Left ventricle myocardium inferior (tissue), 1 donor: ENCODE data around the gene CCDC152. TPM values are rescaled to one million over a fixed set of nuclear protein-coding genes. Genes with fewer than 3 reads are reported as not detected.
"Not testable (repeated sequence)": the region's sequence is repeated elsewhere in the genome, so short reads cannot be mapped to it uniquely, and the experiment has no call there.

Experiments used
- DNase-seq: peaks from one replicate; pipeline ENCODE4 v3.0.0-alpha.2; 2020
- H3K27ac ChIP-seq: fragments of 200-600 bp; replicated peaks from 2 replicates; pipeline ENCODE4 v1.8.0; 2021
- H3K27me3 ChIP-seq: fragments of 200-600 bp; 2 replicates; pipeline ENCODE4 v1.8.0; 2021; ENCODE audit warnings: low read depth
- H3K36me3 ChIP-seq: fragments of 200-600 bp; 2 replicates; pipeline ENCODE4 v1.8.0; 2021
- H3K4me1 ChIP-seq: fragments of 200-600 bp; 2 replicates; pipeline ENCODE4 v1.8.0; 2021
- H3K4me3 ChIP-seq: fragments of 200-600 bp; 2 replicates; pipeline ENCODE4 v1.8.0; 2021; ENCODE audit warnings: mild to moderate bottlenecking, moderate library complexity
- H3K9me3 ChIP-seq: fragments of 200-600 bp; replicated peaks from 2 replicates; pipeline ENCODE4 v1.8.0; 2021
- CTCF ChIP-seq: fragments of 200-600 bp; IDR thresholded peaks from 2 replicates; pipeline ENCODE4 v1.8.0; 2021; ENCODE audit warnings: antibody characterized with exemption, mild to moderate bottlenecking, borderline replicate concordance
- intact Hi-C: fragments of 100-400 bp; cut with micrococcal nuclease; formaldehyde crosslinking; loops from one replicate; pipeline ENCODE4 v1.11.0; 2022
- total RNA-seq: library from RNA; stranded (reverse); fragmentation: NEBNext Ultra II Directional; extraction: Animal tissue kit (Norgen Biotek cat#: 25700); gene quantifications from one replicate; pipeline ENCODE4 v1.2.1, GENCODE V29; 2021
- donor health status: DM: no; HTN: yes; CAD: no; lungs with severe emphysema.

The CCDC152 gene
- total RNA-seq, 1 donor from 2014 or later: 0.80 TPM

GRCh38 chr5:42808888-42809611, 52.4 kb downstream of the CCDC152 start:
- TF ChIP-seq CTCF: no peak
- H3K27ac ChIP-seq: peak overlapping the region; percentile 95
- DNase-seq: no peak
- peaks cover 65% of the 10 kb centered on the region for H3K4me1 ChIP-seq
- no peaks in the 10 kb centered on the region for H3K9me3 ChIP-seq
- H3K27me3 ChIP-seq: no peaks in the 10 kb centered on the region
- intact Hi-C loops: loop anchor here (5.0 kb wide), 1 partner anchor 73 kb away; no protein-coding TSS in a partner anchor
- H3K4me3 ChIP-seq: peak overlapping the region; percentile 70
- peaks cover 39% of the 10 kb centered on the region for H3K36me3 ChIP-seq

- peak overlapping the region; percentile 95 for H3K27ac ChIP-seq
- intact Hi-C loops: no loop called here
- H3K4me3 ChIP-seq: peak overlapping the region; percentile 70
- H3K27me3 ChIP-seq: no peaks in the 10 kb centered on the region
- peaks cover 19% of the 10 kb centered on the region for H3K36me3 ChIP-seq
- peaks cover 60% of the 10 kb centered on the region for H3K4me1 ChIP-seq
- no peak for DNase-seq
- no peak for TF ChIP-seq CTCF
- no peaks in the 10 kb centered on the region for H3K9me3 ChIP-seq
These were observed 54.4 kb downstream of the CCDC152 start for GRCh38 chr5:42810834-42811590.

- no peak for DNase-seq
- H3K4me1 ChIP-seq: peaks cover 52% of the 10 kb centered on the region
- intact Hi-C loops: no loop called here
- no peak for TF ChIP-seq CTCF
- H3K4me3 ChIP-seq: peak within 1 kb of the TSS; percentile 70
- H3K9me3 ChIP-seq: no peaks in the 10 kb centered on the region
- H3K36me3 ChIP-seq: peaks cover 11% of the 10 kb centered on the region
- no peaks in the 10 kb centered on the region for H3K27me3 ChIP-seq
- peak within 1 kb of the TSS; percentile 95 for H3K27ac ChIP-seq
These were observed 55.2 kb downstream of the CCDC152 start, which contains the start of gene SELENOP for GRCh38 chr5:42811591-42812446. SELENOP (minus strand) TSS chr5:42811892; CDS start chr5:42808353, 3,539 bp downstream.

- Histone ChIP-seq H3K4me1 (peaks cover 44% of the 10 kb centered on the region), H3K27me3 (no peaks in the 10 kb centered on the region), H3K36me3 (peaks cover 3% of the 10 kb centered on the region), H3K27ac (peak overlapping the region; percentile 95), H3K4me3 (peak overlapping the region; percentile 70), H3K9me3 (no peaks in the 10 kb centered on the region)
- intact Hi-C loops: no loop called here
- DNase-seq: no peak
- TF ChIP-seq CTCF: no peak
These were observed 56.0 kb downstream of the CCDC152 start for GRCh38 chr5:42812620-42813019.

GRCh38 chr5:42813533-42813932, 56.9 kb downstream of the CCDC152 start:
- H3K9me3 ChIP-seq: no peaks in the 10 kb centered on the region
- H3K27me3 ChIP-seq: no peaks in the 10 kb centered on the region
- H3K4me3 ChIP-seq: no peak overlapping the region
- intact Hi-C loops: no loop called here
- peaks cover 35% of the 10 kb centered on the region for H3K4me1 ChIP-seq
- no peak for DNase-seq
- H3K27ac ChIP-seq: peak overlapping the region; percentile 95
- TF ChIP-seq CTCF: no peak
- H3K36me3 ChIP-seq: no peaks in the 10 kb centered on the region

GRCh38 chr5:42816546-42816945, 59.9 kb downstream of the CCDC152 start:
- H3K4me3 ChIP-seq, DNase-seq, H3K27ac ChIP-seq, H3K9me3 ChIP-seq, H3K36me3 ChIP-seq, intact Hi-C loops, H3K27me3 ChIP-seq: not testable (repeated sequence)
- H3K4me1 ChIP-seq: peaks cover 12% of the 10 kb centered on the region
